Stimulated activated CD8-positive, alpha-beta memory T cell treated with anti-CD3 and anti-CD28 coated beads, Interleukin-12 subunit alpha, Interleukin-12 subunit beta, amount 100 ng/mL, for 1 hour (primary cell): ENCODE data around the gene SBK3.
A peak's percentile ranks its signal among the peaks of the same experiment; 100 is the strongest.
"Not testable (repeated sequence)": the region's sequence is repeated elsewhere in the genome, so short reads cannot be mapped to it uniquely, and the experiment has no call there.

Source experiments
- DNase-seq: peaks from one replicate; pipeline ENCODE4 v3.0.0-alpha.2; 2020; ENCODE audit warnings: low read depth

Gene SBK3, protein sequence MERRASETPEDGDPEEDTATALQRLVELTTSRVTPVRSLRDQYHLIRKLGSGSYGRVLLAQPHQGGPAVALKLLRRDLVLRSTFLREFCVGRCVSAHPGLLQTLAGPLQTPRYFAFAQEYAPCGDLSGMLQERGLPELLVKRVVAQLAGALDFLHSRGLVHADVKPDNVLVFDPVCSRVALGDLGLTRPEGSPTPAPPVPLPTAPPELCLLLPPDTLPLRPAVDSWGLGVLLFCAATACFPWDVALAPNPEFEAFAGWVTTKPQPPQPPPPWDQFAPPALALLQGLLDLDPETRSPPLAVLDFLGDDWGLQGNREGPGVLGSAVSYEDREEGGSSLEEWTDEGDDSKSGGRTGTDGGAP

DNA sequence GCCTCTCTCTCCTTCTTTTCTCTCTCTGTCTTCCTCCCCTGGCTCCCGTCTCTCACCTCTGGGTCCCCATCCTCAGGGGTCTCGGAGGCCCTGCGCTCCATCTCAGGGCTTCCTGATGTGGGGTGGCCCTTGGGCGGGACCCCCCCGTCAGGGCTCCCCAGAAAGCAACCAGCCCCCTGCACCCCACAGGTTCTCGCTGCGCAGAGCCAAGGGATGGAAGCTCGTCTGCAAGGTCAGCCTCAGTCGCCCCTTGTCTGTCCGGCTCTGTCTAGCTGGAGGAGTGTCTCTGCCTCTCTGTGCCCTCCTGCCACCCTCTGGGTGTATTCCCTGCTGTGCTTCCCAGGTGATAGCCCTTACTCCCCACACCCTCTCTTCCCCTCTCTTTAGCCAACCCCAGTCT is at the start of gene SBK3:
TSS of gene SBK3 (minus strand) at position 101 of the 400 bp plus-strand sequence. CDS start at position 101, 0 bp downstream.
- no peak for DNase-seq

DNA sequence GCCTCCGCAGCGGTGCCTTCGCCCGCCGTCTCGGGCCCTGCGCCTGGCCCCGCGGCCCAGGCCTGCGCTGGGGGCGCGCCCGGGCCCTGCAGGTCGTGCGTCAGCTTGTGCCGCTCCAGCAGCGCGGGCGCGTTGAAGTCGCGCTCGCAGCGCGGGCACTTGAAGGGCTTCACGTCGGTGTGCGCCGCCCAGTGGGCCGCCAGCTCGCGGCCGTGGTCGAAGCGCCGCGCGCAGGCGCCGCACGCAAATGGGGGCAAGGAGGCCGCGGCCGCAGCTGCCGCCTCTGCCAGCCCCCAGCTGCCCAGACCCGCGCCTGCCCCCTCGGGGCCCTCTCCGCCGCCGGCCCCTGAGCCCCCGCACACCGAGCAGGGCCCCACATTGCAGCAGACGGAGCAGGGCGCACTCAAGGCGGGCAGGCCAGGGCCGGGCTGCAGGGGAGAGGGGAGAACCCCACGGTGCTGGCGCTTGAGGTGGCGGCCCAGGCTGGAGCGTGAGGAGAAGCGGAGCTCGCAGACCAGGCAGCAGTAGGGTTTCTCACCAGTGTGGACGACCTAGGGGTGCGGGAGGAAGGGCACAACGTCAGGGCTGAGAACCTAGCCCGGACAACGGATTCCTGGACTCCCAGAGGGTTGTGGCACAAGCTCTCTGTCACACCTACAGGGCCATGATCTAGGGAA is 47.9 kb upstream of the SBK3 start:
- no peak for DNase-seq

DNA sequence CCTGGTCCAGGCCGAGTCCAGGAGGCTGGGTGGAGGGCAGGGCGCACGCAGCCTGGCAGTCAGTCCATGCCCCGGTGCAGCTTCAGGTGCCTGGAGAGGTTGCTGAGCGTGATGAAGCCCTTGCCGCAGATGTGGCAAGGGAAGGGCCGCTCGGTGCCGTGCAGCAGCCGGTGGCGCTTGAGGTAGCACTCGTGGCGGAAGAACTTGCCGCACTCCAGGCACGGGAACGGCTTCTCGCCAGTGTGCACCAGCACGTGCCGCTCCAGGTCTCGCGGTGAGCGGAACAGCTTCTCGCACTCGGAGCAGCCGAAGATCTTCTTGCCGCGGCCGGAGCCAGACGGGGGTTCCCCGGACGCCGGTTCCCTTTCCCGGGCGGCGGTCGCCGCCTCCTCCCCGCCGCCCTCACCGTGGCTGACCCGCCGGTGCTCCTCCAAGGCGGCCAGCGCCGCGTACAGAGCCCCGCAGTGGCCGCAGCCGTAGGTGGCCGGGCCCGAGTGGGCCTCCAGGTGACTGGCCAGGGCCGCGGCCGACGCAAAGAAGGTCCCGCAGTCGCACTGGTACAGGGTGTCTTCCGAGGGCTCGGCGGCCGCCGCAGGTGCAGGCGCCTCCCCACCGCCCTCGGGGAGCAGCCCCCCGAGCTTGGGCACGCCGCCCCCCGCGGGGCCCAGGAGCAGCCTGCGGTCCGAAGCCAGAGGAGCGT is 47.2 kb upstream of the SBK3 start:
- no peak for DNase-seq

DNA sequence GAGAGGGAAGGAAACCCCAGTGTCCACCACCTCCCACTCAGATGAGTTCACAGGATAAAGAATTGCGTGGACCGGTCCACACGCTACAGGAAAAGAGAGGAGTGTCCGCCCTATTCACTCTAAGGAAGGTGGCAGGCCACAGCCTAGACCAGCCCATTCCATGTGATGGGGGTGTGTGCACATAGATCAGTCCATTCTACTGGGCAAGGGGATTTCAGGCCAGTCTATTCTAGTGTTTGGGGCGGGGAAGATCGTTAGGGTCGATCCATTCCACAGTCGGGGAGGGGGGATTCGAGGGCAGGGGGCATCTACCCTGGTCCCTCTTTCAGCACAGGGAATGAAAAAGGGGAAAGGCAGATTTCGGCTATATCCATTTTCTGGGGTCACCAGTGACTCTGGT is 46.2 kb upstream of the SBK3 start:
- DNase-seq, result no peak

DNA sequence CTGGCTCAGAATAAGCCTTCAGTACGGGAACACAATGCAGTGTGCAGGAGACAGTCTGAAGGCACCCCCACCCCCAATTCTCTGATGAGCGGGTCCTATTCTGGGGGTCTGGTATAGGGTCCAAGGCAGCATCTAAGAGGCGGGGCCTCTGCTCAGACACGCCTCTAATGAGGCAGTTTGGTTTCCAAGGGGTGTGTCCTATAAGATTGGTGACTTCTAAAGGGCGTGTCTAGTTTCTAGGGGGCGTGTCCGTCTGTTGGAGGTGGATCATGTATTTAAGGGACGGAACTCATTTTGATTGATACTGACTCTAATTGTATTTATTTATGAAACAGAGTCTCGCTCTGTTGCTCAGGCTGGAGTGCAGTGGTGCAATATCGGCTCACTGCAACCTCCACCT is 45.3 kb upstream of the SBK3 start:
- no peak for DNase-seq

DNA sequence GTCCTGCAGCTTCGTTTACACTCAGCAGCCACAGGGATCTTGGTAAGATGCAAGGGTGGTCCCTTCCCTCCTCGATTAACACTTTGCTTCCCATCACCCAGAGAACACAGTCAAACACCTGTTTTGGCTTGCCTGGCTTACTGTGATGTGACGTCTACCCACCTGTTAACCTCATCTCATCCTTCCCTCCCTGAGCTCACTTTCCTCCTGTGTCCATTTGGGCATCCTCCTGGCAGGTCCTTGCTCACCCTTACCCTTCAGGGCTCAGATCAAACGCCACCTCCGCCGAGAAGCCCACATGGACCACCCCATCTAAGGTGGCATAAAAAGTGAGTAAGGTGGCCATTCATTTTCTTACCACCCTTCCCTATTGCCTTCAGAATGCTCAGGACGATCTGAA is 44.8 kb upstream of the SBK3 start:
- DNase-seq, result no peak

DNA sequence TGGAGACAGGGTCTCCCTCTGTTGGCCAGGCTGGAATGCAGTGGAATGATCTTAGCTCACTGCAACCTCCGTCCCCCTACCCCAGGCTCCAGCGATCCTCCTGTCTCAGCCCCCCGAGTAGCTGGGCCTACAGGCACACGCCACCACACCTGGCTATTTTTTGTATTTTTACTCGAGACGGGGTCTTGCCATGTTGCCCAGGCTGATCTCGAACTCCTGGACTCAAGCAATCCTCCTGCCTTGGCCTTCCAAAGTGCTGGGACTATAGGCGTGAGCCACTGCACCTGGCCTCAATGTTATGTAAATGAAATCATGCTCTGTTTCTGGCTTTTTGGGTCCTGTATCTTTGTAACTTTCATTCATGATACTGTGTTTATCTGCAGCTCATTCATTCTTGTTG is 43.4 kb upstream of the SBK3 start:
- DNase-seq, result no peak

DNA sequence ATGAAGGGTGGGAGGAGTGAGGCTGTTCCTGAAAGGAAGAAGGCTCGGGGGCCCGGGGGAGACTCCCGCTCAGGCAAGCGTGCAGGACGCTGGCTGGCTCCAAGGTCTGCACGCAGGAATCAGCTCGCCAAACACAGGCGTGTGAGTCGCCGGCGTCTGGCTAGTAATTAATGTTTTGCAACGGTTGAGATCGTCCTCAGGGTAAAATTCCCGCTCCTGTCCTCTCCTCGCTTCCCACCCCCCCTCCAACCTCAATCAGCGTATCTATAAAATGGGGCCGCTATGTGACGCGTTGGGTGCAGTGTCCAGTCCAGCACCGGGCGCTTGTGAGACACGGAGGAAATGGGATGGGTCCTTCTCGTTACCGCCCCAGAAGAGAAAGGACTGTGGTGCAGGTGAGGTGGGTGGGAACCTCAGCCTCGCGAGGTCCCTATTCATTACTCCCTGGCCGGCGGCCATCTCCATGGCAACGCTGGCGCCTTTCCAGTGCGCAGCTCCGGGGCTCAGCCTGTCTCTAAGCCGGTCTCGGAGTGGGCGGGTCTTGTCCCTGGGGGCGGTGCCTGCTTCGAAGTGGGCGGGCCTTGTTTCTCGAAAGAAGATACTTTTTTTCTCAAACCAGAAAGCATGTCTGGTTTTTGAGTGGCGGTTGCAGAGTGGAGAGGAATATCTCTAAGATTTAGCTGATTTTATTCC is 41.8 kb upstream of the SBK3 start:
- DNase-seq, result peak; percentile 81

DNA sequence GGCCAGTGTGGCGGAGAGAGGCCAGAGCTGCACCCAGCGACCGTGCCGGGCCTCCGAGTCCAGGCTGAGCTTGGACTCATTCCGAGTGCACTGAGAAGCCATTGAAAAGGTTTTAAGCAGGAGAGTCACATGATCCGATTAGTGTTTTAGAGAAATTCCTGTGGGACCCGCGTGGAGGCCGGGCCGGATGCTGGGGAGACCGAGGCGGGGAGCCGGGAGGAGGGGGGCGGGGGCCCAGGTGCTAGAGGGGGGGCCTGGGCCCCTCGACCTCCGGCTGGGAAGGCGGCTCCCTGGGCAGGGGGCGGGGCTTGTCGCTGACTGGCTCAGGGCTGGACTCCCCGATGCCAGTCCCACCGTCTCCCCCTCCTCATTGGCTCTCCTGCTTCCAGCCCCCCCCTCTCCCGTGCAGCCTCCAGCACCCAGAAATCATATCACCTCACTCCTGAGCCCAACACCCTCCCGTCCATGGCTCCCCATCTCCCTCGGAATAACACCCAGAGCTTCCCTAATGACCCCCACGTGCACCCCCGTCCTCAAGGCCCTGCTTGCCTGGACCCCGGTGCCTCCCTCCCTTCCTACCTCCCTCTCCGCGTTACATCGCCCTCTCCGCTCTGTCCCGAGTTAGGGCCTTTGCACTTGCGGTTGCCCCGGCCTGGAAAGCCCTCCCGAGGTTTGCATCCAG is 40.5 kb upstream of the SBK3 start:
- no peak for DNase-seq

DNA sequence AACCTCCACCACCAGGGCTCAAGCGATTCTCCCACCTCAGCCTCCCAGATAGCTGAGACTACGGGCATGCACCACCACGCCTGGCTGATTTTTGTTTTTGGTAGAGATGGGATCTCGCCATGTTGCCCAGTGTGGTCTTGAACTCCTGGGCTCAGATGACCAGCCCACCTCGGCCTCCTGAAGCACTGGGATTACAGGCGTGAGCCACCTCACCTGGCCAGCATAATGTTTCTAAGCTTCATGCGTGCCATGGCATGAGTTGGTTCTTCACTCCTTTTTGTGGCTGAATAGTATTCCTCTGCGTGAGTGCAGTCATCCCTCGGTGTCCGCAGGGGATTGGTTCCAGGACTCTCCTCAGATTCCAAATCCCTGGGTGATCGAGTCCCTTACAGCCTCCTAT is 39.5 kb upstream of the SBK3 start:
- no peak for DNase-seq

DNA sequence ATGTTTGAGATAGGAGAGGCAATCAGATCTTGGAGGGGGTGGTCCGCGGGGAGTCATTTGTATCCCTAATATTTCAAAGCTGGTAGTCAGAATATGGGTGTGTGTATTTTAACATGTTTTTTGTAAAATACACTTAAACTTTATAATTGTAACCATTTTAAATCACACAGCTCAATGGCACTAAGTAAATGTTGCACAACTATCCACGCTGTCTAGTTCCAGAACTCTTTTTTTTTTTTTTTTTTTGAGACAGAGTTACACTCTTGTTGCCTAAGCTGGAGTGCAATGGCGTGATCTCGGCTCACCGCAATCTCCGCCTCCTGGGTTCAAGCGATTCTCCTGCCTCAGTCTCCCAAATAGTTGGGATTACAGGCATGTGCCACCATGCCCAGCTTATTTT is 38.6 kb upstream of the SBK3 start:
- DNase-seq, result not testable (repeated sequence)

DNA sequence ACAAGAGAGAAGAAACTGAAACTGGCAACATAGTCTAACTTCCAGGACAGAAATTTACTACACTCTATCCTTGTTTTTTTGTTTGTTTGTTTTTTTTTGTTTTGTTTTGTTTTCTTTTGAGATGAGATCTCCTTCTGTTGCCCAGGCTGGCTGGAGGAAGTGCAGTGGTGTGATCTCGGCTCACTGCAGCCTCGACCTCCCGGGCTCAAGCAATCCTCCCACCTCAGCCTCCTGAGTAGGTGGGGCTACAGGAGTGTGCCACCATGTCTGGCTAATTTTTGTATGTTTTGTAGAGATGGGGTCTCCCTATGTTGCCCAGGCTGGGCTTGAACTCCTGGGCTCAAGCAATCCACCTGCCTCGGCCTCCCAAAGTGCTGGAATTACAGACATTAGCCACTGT is 36.9 kb upstream of the SBK3 start:
- DNase-seq, result not testable (repeated sequence)

DNA sequence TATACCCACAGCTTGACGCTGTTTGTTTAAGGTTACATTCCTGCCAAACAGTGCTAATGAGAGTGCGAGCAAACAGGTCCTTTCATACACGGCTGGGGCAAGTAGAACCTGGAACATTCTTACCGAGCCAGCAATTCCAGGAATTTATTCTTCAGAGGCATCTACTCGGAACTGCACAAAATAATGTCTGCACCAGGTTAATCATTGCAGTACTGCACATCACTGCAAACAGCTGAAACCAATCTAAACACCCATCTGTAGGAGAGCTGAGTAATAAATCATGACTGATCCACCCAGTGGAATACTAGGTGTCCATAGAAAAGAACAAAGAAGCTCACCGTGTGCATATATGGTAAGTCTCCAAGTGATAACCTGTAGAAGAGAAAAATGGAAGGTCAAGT is 36.5 kb upstream of the SBK3 start:
- no peak for DNase-seq

DNA sequence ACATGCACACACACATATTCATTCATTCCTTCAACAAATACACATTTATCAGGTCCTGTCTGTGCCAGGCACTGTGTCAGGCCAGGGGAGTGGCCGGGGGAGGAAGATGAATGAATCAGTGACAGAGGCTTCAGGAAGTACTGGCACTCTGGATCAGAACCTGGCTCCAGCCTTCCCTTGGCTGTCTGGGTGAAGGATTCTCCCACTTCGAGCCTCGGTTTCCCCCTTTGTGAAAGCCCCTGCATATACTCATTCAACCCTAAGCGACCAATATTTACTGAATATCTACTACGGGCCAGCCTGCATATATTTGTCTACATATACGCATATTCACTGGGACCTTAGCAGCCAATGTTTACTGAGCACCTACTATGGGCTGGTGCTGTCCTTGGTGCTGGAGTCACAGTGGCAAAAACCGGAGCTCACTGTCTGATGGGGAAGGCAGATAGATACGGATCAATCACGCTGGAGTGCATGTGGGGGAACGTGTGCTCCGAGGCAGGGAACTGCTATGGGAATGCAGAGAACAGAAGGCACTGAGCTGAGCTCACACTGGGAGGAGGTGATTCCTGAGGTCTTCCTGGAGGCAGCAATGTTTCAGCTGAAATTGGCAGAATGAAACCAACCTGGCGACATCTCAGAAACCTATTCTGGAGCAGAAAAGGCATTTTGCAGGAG is 35.9 kb upstream of the SBK3 start:
- DNase-seq, result no peak

DNA sequence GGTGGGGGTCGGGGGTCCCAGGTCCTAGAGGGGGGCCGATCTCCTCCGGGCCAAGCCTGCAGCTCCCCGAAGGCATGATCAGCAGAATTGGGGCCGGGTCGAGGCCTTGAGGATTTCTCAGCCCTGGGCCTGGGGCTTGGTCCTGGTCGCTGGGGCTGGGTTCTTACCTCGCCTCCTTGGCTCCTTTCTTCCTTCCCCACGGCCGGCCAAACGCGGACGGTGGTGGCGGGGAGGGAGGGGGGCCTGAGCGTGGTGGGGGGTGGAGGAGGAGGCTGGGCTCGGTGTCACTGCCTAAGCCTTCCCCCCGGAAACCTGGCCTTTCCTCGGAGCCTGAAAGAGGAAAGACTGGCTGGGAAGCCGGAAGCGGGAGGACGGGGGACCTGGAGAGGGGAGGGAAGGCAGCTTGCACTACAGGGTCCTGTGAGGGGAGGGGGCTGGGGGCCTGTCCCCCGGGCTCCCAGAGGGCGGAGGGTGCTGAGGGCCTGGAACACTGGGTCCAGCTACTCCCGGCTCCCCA is 35.3 kb upstream of the SBK3 start, which contains the start of gene ZNF579:
TSS of gene ZNF579 (minus strand) at position 221 of the 517 bp plus-strand sequence. CDS start 1,209 bp downstream, outside the sequence.
- peak; percentile 56 for DNase-seq

DNA sequence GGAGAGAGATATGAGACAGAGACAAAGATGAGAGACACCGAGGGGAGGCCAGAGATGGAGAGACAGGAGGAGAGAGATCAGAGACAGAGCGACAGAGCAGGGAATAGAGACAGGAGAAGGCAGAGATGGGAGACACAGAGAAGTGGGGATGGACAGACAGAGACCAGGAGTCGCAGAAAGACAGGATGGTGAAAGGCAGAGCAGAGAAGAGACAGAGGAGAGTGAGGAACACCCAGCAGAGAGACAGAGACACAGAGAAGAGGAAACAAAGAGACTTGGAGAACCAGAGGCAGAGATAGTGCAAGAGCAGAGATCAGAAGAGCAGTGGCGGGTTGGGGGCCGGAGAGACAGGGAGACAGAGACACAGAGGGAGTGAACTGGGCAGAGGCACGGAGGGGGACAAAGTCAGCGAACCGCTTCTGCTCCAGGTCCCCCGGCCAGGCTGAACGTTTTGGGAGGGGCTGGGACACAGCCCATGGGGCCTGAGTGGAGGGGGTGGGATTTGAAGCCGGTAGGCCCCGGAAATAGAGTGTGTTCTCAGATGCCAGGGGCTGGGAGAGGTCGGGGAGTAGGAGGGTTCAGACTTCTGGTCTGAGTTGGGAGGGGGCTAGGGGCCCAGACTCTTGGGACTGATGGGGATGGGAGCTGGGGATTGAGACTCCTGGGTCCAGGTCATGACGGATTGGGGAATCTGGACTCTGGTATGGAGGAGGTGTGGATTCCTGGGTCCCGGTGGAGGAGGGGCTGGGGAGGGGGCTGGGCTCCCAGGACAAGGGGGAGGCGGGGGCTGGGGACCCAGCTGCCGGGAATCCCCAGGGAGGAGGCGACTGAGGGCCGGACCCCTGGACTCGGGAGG is 34.7 kb upstream of the SBK3 start:
- no peak for DNase-seq

DNA sequence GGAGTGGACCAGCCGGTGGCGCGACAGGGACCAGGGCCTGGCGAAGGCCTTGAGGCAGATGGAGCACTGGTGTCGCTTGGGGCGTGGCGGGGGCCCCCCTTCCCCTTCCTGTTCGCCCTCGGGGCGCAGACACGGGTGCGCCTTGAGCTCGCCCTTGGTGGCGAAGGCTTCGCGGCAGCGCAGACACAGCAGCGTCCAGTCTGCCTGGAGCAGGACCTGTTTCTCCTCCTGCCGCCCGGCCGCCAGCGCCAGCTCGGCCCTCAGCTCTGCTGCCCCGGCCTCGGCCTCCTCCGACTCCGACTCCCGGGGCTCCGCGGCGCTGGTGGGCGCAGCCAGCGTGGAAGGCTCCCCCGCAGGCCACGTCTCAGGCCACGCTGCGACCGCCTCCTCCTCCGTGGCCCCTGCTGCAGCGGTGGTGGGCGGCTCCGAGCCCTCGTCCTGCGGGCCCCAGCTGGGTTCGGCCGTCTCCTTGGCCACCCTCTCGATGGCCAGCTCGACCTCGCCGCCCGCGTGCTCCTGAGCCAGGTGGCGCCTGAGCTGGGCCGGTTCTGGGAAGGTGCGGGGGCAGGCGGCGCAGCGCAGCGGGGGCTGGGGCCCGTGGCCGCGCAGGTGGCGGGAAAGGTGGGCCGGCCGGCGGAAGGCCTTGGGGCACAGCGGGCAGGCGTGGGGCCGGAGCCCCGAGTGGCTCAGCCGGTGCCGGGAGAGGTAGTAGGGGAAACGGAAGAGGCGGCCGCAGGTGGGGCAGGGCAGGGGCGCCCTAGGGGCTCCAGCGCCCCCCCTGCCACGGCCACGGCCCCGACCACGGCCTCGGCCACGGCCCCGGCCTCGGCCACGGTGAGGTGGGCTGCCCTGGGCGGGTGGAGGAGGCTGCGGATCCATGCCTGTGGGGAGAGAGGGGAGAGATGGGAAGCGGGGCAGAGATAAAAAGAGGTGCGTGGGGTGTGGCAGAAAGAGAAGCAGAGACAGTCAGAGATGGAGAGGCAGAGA is 33.7 kb upstream of the SBK3 start:
- DNase-seq, result no peak

DNA sequence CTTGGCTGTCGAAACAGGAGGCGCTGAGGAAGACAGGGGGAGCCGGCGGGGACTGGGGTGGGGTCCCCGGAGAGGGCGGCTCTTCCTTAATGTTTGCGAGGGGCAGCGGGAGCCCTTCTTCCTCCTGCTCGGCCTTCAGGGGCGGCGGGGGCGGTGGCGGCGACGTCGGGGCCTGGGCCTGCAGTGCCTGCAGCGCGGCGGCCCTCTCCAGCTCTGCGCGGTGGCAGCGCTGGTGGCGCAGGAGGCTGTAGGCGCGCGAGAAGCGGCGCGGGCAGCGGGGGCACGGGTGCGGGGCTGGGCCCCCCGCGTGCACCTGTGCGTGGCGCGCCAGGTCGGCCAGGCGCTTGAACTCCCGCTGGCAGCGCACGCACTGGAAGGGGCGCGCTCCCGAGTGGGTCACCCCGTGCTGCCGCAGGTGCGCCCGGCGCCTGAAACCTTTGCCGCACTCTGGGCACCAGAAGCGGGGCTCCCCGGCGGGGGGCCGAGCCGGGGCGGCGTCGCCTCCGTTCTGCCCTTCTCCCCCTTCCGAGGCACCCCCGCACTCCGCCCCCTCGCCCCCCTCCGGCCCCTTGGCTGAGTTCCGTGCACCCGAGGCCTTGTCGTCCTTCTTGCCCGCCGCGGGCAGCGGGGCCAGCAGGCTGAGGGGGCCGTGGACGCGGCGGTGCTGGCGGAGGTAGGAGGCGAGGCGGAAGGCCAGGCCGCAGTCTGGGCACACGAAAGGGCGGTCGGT is 32.9 kb upstream of the SBK3 start:
- DNase-seq, result no peak
